H1 (cell line): ENCODE measurements around the gene MBD1. TPM values are rescaled to one million over a fixed set of nuclear protein-coding genes. Genes with fewer than 3 reads are reported as not detected.

Source experiments
- CTCF ChIA-PET: fragments of 300-600 bp; sonication (Branson Sonifier 250); formaldehyde crosslinking; loops from one replicate; lab custom pipeline; 2021; ENCODE audit not compliant: partially characterized antibody; lab: Charles Lee
- POLR2A ChIA-PET: fragments of 300-600 bp; sonication (Branson Sonifier 250); formaldehyde crosslinking; loops from one replicate; lab custom pipeline; 2021; ENCODE audit warnings: inconsistent platforms; ENCODE audit not compliant: partially characterized antibody; lab: Charles Lee
- DNase-seq, 2 experiments: peaks; one replicate each; pipeline versions ENCODE4 v3.0.0 to v3.0.0-alpha.2; 2010 to 2022; ENCODE audit warnings: low spot score in 2 of 2, low read depth in 1 of 2, mixed read lengths in 1 of 2
- FAIRE-seq: peaks from 2 replicates; lab custom pipeline; 2011; peaks lifted over from hg19 to GRCh38; lab: Jason Lieb, UNC
- H2AFZ ChIP-seq: 2 replicates; pipeline ENCODE4 v1.8.1; 2012; ENCODE audit warnings: low read length, inconsistent platforms
- H2AK5ac ChIP-seq: 2 replicates; pipeline ENCODE4 v1.6.1; 2013; ENCODE audit warnings: low read depth, low read length
- H2BK120ac ChIP-seq: replicated peaks from 2 replicates; pipeline ENCODE3; 2013; ENCODE audit warnings: low read depth, low read length, inconsistent platforms
- H2BK12ac ChIP-seq: 2 replicates; pipeline ENCODE4 v1.6.1; 2013; ENCODE audit warnings: low read depth, low read length
- H2BK15ac ChIP-seq: 2 replicates; pipeline ENCODE4 v1.6.1; 2013; ENCODE audit warnings: low read length
- H2BK20ac ChIP-seq: 2 replicates; pipeline ENCODE4 v1.6.1; 2013; ENCODE audit warnings: low read length
- H2BK5ac ChIP-seq: 2 replicates; pipeline ENCODE4 v1.6.1; 2013; ENCODE audit warnings: low read depth, low read length
- H3K14ac ChIP-seq: 2 replicates; pipeline ENCODE4 v1.6.1; 2013; ENCODE audit warnings: inconsistent platforms; ENCODE audit not compliant: insufficient read length
- H3K18ac ChIP-seq: 2 replicates; pipeline ENCODE4 v1.6.1; 2013; ENCODE audit warnings: low read length; ENCODE audit errors: extremely low read depth
- H3K23ac ChIP-seq: 2 replicates; pipeline ENCODE4 v1.6.1; 2013; ENCODE audit warnings: inconsistent platforms; ENCODE audit not compliant: insufficient read length
- H3K23me2 ChIP-seq: 2 replicates; pipeline ENCODE4 v1.6.1; 2013; ENCODE audit warnings: low read depth, low read length
- H3K27ac ChIP-seq: 2 replicates; pipeline ENCODE4 v1.6.1; 2011; ENCODE audit warnings: low read depth, low read length, inconsistent platforms
- H3K27me3 ChIP-seq, 4 experiments: replicated peaks in 1 of 4; 1 replicate in 1 of 4; 2 replicates in 3 of 4; pipeline versions ENCODE4 v1.6.1 to v1.8.1; 2011 to 2013; ENCODE audit warnings: low read length in 3 of 4, mild to moderate bottlenecking in 3 of 4, inconsistent platforms in 2 of 4, mixed read lengths in 2 of 4, moderate library complexity in 1 of 4; ENCODE audit not compliant: control insufficient read depth in 3 of 4, insufficient read depth in 3 of 4; ENCODE audit errors: extremely low read depth in 1 of 4
- H3K36me3 ChIP-seq, 4 experiments: 2 replicates each; pipeline versions ENCODE4 v1.6.1 to v1.8.1; 2011 to 2013; ENCODE audit warnings: mild to moderate bottlenecking in 4 of 4, low read length in 3 of 4, moderate library complexity in 2 of 4, control low read depth in 1 of 4, inconsistent platforms in 1 of 4; ENCODE audit not compliant: insufficient read depth in 4 of 4, control insufficient read depth in 2 of 4
- H3K4ac ChIP-seq: replicated peaks from 2 replicates; pipeline ENCODE3; 2013; ENCODE audit warnings: low read length, low read depth, mixed read lengths, inconsistent platforms; ENCODE audit not compliant: insufficient read length
- H3K4me1 ChIP-seq, 4 experiments: replicated peaks in 1 of 4; 1 replicate in 1 of 4; 2 replicates in 3 of 4; pipeline versions ENCODE4 v1.6.1 to v1.8.1; 2011 to 2013; ENCODE audit warnings: low read length in 3 of 4, inconsistent platforms in 2 of 4, mixed read lengths in 1 of 4; ENCODE audit not compliant: insufficient read depth in 4 of 4, control insufficient read depth in 3 of 4
- H3K4me2 ChIP-seq, 2 experiments: 2 replicates each; pipeline versions ENCODE4 v1.6.1 to v1.8.1; 2011 to 2013; ENCODE audit warnings: low read depth in 2 of 2, low read length in 2 of 2, control low read depth in 1 of 2, inconsistent platforms in 1 of 2, mild to moderate bottlenecking in 1 of 2; ENCODE audit not compliant: insufficient read depth in 1 of 2
- H3K4me3 ChIP-seq, 4 experiments: fragments of 200-600, 300-600 bp in 1 of 4; sonication (generic), shearing (Covaris generic), sonication (Bioruptor Twin) in 1 of 4; 2 replicates each; pipeline versions ENCODE4 v1.5.1 to v1.8.1; 2011 to 2016; ENCODE audit warnings: low read length in 4 of 4, low read depth in 3 of 4, control low read depth in 2 of 4, inconsistent platforms in 2 of 4, mild to moderate bottlenecking in 2 of 4, mixed read lengths in 1 of 4, moderate library complexity in 1 of 4; ENCODE audit not compliant: insufficient read depth in 2 of 4; ENCODE audit errors: extremely low read depth in 1 of 4
- H3K56ac ChIP-seq: replicated peaks from 2 replicates; pipeline ENCODE3; 2013; ENCODE audit warnings: low read depth, mild to moderate bottlenecking, mixed read lengths, low read length, inconsistent platforms; ENCODE audit not compliant: insufficient read length
- H3K79me1 ChIP-seq: 2 replicates; pipeline ENCODE4 v1.6.1; 2013; ENCODE audit warnings: low read depth, low read length, control low read depth
- H3K79me2 ChIP-seq, 2 experiments: 2 replicates each; pipeline versions ENCODE4 v1.6.1 to v1.8.1; 2012 to 2013; ENCODE audit warnings: low read length in 2 of 2, mild to moderate bottlenecking in 2 of 2, inconsistent platforms in 1 of 2; ENCODE audit not compliant: insufficient read depth in 2 of 2, control insufficient read depth in 1 of 2
- H3K9ac ChIP-seq, 4 experiments: replicated peaks in 1 of 4; 1 replicate in 1 of 4; 2 replicates in 3 of 4; pipeline versions ENCODE4 v1.6.1 to v1.8.1; 2011 to 2013; ENCODE audit warnings: low read depth in 3 of 4, low read length in 3 of 4, control low read depth in 2 of 4, mild to moderate bottlenecking in 2 of 4, moderate library complexity in 2 of 4, inconsistent platforms in 1 of 4; ENCODE audit errors: extremely low read depth in 1 of 4
- H3K9me3 ChIP-seq, 2 experiments: 2 replicates each; pipeline versions ENCODE4 v1.6.1 to v1.8.1; 2012 to 2013; ENCODE audit warnings: mild to moderate bottlenecking in 2 of 2, moderate library complexity in 2 of 2, control low read depth in 1 of 2, inconsistent platforms in 1 of 2, low read depth in 1 of 2, low read length in 1 of 2, mixed read lengths in 1 of 2; ENCODE audit not compliant: insufficient read depth in 2 of 2
- H4K20me1 ChIP-seq, 2 experiments: replicated peaks in 1 of 2; 2 replicates each; pipeline versions ENCODE3 to v1.8.1; 2011 to 2013; ENCODE audit warnings: inconsistent platforms in 2 of 2, low read length in 2 of 2, mild to moderate bottlenecking in 1 of 2; ENCODE audit not compliant: insufficient read depth in 2 of 2, control insufficient read depth in 1 of 2
- H4K5ac ChIP-seq: 2 replicates; pipeline ENCODE4 v1.6.1; 2013; ENCODE audit warnings: low read length, low read depth, mixed read lengths, inconsistent platforms; ENCODE audit not compliant: insufficient read length
- H4K8ac ChIP-seq: 2 replicates; pipeline ENCODE4 v1.8.0; 2013; ENCODE audit warnings: mild to moderate bottlenecking, moderate library complexity, low read length, inconsistent platforms; ENCODE audit not compliant: insufficient read depth; ENCODE audit errors: extremely low read depth
- H4K91ac ChIP-seq: replicated peaks from 2 replicates; pipeline ENCODE3; 2013; ENCODE audit warnings: low read length, mixed read lengths, inconsistent platforms; ENCODE audit not compliant: insufficient read length
- MAFK ChIP-seq: IDR thresholded peaks from 2 replicates; pipeline ENCODE4 v1.6.1; 2012; ENCODE audit warnings: low read depth, mild to moderate bottlenecking, improper control_type of control experiment, low read length
- SRF ChIP-seq: IDR thresholded peaks from 2 replicates; pipeline ENCODE4 v1.6.1; 2011; ENCODE audit warnings: mild to moderate bottlenecking, low read depth, low read length, moderate library complexity
- WGBS, 2 experiments: shearing (Covaris generic) in 1 of 2; methylation state at CpG; one replicate each; pipeline versions ENCODE4 v1.1.6 to v1.1.7; 2013 to 2015; ENCODE audit warnings: low lambda C conversion rate in 2 of 2, mixed read lengths in 2 of 2, inconsistent platforms in 1 of 2, low coverage in 1 of 2, missing lambda C conversion rate in 1 of 2; ENCODE audit not compliant: insufficient replicate concordance in 2 of 2, insufficient coverage in 1 of 2, insufficient read length in 1 of 2; ENCODE audit errors: extremely low coverage in 1 of 2, missing lambda C conversion rate in 1 of 2; 5-methylcytosine and 5-hydroxymethylcytosine counted together
- polyA plus RNA-seq, 7 experiments: library from polyadenylated mRNA; depleted of rRNA in 3 of 7; stranded (reverse) in 5 of 7; unstranded in 2 of 7; fragments of >200 nt in 5 of 7; fragments of 200-250 nt in 2 of 7; gene quantifications; 1 replicate in 5 of 7; 2 replicates in 1 of 7; 4 replicates in 1 of 7; pipeline versions ENCODE4 v1.2.1 to v1.2.3, GENCODE V29; 2011 to 2013; ENCODE audit warnings: missing spikeins in 2 of 7, mixed read lengths in 2 of 7
- total RNA-seq: library from RNA; stranded (reverse); fragmentation: NEBNext Ultra II Directional; extraction: Animal tissue kit (Norgen Biotek cat#: 25700); gene quantifications from 2 replicates; pipeline ENCODE4 v1.2.1, GENCODE V29; 2021
- TF ChIP-seq, protein P1 (sequence below): IDR thresholded peaks from 2 replicates; pipeline ENCODE4 v1.6.1; 2011; ENCODE audit warnings: low read length, improper control_type of control experiment

The MBD1 gene
- total and polyA plus RNA-seq, 2 of the 8 experiments (the other 6 are each of a cell fraction or from before 2014, with no cell fraction given): 32.2 to 41.6 TPM

DNA sequence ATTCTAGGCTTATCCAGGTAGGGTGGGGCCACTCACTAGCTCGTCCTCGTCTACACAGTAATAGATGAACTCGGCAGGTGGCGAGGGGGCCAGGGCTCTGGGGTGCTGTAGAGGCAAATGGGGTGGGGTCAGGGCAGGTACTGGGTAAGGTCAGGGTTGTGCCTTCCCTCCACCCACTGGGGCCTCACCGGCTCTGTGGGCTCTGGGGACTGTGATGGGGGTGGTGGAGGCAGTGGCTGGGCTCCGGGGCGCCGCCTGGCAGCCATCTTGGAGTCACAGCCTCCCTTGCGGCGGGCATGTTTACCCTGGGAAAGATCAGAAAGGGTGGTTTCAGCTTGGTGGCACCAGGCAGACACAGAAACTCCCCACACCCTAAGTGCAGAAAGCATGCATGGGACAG lies 6.4 kb downstream of the MBD1 start:
- Histone ChIP-seq H3K18ac (no peak overlapping the region), H3K4me3 (no peak overlapping the region), H3K79me1 (no peaks in the 10 kb centered on the region), H4K8ac (no peak overlapping the region), H4K5ac (no peak overlapping the region), H3K23me2 (no peaks in the 10 kb centered on the region; the same call in 1 of the 2 replicates), H3K23ac (no peak overlapping the region), H3K4ac (no peak overlapping the region), H2BK15ac (no peak overlapping the region), H3K79me2 (peaks cover 0 to 13% of the 10 kb centered on the region in 2 experiments; a peak in 2 of 4 replicates), H4K20me1 (peaks cover 3 to 15% of the 10 kb centered on the region in 2 experiments), H2BK120ac (no peak overlapping the region), H3K27ac (no peak overlapping the region), H2AFZ (no peak overlapping the region), H2BK5ac (no peak overlapping the region), H4K91ac (no peak overlapping the region), H3K4me2 (no peak overlapping the region), H3K14ac (no peak overlapping the region), H2BK12ac (no peak overlapping the region), H2BK20ac (no peak overlapping the region), H3K9ac (no peak overlapping the region), H3K4me1 (no peaks in the 10 kb centered on the region; a peak in 2 of 7 replicates), H3K56ac (no peak overlapping the region), H3K36me3 (peaks cover 27 to 55% (median 44%) of the 10 kb centered on the region in 4 experiments), H3K27me3 (no peaks in the 10 kb centered on the region), H2AK5ac (no peak overlapping the region), H3K9me3 (no peaks in the 10 kb centered on the region; a peak in 1 of 4 replicates)
- no peak for DNase-seq
- TF ChIP-seq MAFK (no peak), SRF (no peak)
- TF ChIP-seq, protein P1, sequence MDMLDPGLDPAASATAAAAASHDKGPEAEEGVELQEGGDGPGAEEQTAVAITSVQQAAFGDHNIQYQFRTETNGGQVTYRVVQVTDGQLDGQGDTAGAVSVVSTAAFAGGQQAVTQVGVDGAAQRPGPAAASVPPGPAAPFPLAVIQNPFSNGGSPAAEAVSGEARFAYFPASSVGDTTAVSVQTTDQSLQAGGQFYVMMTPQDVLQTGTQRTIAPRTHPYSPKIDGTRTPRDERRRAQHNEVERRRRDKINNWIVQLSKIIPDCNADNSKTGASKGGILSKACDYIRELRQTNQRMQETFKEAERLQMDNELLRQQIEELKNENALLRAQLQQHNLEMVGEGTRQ: no peak
- POLR2A ChIA-PET: interaction anchor here (1.8 kb wide), 1 partner anchor 100 kb away, joined by 4 read pairs; the partner anchor contains the start of gene SKA1
- WGBS, 2 experiments: 98% methylated on average over 9 of the region's 10 CpGs; no CpG with 5 or more reads in 1 of the 2 experiments
- FAIRE-seq: no peak
- CTCF ChIA-PET: interaction anchor here (0.8 to 1.1 kb wide), 2 partner anchors 82 to 289 kb away, joined by 3 to 6 read pairs; no protein-coding TSS in a partner anchor
